HS-27A (cell line): ENCODE measurements around the gene NVL.
A peak's percentile ranks its signal among the peaks of the same experiment; 100 is the strongest.
"Not testable (repeated sequence)": the region's sequence is repeated elsewhere in the genome, so short reads cannot be mapped to it uniquely, and the experiment has no call there.

ENCODE experiments used
- DNase-seq: peaks from one replicate; pipeline ENCODE4 v3.0.0-alpha.2; 2012; ENCODE audit warnings: low read depth, missing footprints

The NVL gene

GRCh38 chr1:224234017-224234416, 96.0 kb downstream of the NVL start:
- no peak for DNase-seq

GRCh38 chr1:224226849-224227502, 103.0 kb downstream of the NVL start:
- no peak for DNase-seq

DNA sequence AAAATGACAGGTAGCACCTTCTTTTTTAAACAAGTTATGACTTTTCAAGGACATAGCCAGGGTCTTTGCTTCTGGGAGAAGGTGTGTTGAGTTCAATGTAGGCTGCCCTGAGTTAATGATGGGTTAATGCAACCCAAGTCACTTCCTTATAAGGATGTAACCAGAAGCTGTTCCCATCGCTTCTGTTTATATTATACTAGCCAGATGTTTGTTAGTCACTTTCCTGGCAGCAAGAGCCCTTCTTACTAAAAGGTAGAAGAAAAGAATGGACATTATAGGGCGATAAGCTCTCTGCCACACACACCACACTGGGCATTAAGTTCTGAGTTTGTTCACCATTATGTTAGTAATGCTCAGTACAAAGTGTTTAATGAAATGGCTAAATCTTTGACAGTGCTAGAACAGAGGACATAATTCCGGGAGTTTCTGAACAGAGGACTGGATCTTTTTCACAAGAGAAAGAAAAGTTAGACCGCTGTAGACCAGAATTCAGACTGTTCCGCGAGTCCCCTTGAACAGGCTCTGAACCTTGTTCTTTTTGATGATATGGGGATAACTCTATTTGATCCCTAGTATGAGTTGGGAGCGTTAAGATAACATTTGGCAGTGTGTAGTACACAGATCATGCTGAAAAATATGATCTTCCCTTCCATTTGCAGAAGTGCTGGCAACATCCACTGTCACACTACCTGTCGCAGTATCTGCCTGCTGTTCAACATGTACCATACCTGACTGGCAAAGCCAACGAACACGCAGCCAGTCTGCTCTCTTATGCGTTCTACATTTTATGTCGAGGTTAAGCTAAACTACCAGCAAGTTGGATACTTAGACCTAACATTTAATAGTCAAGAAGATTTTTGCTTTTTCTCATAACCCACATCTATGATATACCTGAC, 105.9 kb downstream of the NVL start:
- DNase-seq, result no peak

GRCh38 chr1:224219612-224220059, 110.3 kb downstream of the NVL start:
- DNase-seq, result no peak

DNA sequence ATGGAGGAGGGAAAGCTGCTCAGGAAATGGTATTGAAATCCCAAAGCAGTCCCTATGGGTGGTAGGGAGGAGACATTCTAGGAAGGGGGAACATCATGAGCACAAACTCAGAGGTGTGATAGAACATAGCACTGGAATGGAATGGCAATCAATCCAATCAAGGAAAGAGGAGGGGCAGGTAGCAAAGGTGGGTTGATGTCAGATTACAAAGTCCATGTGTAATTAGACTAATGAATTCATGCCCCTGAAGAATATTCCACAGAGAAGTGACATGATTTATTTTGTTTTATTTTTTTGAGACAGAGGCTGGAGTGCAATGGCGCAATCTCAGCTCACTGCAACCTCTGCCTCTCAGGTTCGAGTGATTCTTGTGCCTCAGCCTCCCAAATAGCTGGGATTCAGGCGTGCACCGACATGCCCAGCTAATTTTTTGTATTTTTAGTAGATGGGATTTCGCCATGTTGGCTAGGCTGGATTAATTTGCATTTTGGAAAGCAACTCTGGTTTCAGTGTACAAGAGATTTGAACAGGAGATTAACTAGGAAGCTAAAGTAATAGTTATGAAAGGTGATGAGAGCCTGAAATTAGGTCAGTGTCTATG, 110.9 kb downstream of the NVL start:
- DNase-seq, result no peak

GRCh38 chr1:224217655-224218623, 112.0 kb downstream of the NVL start:
- no peak for DNase-seq

DNA sequence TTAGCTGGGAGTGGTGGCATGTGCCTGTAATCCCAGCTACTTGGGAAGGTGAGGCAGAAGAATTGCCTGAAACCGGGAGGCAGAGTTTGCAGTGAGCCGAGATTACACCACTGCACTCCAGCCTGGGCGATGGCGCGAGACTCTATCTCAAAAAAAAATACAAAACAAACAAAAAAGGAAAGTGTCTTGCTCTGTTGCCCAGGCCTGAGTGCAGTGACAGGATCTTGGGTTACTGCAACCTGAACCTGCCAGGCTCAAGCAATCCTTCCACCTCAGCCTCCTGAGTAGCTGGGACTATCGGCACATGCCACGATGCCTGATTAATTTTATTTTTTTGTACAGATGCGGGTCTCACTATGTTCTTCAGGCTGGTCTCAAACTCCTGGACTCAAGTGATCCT, 113.6 kb downstream of the NVL start:
- no peak for DNase-seq

GRCh38 chr1:224213438-224214119, 116.4 kb downstream of the NVL start:
- DNase-seq, result no peak

DNA sequence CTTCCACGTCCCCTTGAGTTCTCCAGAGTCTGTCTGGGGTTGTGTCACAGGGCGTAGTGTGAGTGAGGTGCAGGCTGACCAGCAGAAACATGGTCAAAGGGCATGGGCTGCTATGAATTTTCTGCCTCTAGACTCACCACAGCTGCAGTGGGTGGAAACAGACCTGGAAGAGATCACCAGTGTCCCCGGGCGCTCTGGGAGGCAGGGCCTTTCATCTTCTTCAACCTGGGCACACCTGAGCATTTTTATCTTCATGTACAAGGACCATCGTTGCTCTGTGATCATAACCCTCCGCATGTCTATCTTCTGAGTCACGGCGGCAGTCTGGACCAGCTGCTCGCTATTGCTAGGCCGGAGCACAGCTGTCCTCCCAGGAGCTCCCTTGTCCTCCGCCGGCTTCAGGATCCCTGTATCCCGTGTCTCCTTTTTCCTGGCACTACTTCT, 117.3 kb downstream of the NVL start:
- DNase-seq, result no peak

DNA sequence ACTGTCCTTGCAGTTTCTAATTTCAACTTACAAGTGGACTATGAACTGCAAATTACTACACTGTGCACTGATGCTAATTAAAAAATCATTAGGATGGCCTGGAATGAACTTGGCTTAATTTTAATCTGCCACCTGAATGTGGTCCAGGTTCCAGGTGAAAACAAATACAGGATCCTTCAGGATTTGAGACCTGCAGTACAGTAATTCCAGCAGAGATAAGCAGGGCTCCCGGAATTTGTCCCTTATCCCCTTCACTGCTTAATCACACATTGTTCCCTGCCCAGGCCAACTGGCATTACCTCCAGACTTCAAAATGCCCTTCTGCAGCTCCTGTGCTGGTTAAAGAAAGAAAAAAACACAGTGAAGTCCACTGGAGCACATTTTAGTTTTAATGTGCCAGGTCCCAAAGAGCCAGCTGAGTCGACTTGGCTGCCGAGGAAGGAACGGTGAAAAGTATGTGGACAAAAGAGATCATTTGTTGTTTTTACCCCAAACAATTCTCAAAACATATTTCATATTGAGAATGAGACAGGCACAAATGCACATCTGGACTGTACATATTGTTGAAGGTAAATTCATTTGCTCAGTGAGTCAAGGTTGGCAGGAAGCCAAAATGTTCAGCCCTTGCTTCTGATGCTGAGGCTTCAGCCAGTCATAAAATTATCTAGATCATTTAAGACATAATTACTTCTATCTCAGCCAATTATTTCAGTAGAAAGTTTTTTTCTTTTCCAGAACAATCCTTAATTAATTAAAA, 118.6 kb downstream of the NVL start:
- no peak for DNase-seq

DNA sequence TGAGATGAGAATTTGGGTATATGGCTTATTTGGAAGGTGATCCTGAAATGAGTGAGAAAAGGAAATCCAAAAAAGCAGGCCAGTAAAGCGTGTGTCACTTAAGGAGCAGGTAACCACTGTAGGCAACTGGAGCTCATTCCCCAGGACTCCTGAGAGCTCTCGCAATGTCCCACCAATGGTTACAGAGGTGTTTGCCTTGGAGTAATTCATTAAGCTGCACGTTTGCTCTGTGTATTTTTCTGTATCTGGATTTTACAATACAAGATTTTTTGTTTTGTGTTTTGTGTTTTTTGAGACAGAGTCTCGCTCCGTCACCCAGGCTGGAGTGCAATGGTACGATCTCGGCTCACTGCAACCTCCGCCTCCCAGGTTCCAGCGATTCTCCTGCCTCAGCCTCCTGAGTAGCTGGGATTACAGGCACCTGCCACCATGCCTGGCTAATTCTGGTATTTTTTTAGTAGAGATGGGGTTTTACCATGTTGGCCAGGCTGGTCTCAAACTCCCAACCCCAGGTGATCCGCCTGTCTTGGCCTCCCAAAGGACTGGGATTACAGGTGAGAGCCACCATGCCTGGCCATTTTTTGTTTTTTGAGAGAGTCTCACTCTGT, 123.9 kb downstream of the NVL start:
- DNase-seq, result not testable (repeated sequence)

DNA sequence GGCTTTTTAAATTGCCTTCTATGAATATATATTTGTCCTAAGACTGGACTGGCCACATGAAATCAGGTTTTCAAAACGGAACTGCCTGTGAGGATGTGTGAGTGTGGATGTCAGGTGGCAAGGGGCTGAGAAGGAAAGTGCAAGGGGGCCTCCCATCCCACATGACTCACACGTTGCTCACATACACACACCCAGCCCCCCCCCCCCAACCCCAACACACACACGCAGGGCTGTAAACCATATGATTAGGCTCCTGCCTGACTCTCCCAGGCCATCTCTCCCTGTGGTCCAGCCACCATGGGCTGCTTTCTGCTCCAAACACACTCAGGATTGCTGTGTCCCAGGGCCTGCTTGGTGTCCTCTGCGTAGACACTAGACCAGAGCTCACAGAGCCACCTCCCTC, 124.5 kb downstream of the NVL start:
- DNase-seq, result peak; percentile 45

DNA sequence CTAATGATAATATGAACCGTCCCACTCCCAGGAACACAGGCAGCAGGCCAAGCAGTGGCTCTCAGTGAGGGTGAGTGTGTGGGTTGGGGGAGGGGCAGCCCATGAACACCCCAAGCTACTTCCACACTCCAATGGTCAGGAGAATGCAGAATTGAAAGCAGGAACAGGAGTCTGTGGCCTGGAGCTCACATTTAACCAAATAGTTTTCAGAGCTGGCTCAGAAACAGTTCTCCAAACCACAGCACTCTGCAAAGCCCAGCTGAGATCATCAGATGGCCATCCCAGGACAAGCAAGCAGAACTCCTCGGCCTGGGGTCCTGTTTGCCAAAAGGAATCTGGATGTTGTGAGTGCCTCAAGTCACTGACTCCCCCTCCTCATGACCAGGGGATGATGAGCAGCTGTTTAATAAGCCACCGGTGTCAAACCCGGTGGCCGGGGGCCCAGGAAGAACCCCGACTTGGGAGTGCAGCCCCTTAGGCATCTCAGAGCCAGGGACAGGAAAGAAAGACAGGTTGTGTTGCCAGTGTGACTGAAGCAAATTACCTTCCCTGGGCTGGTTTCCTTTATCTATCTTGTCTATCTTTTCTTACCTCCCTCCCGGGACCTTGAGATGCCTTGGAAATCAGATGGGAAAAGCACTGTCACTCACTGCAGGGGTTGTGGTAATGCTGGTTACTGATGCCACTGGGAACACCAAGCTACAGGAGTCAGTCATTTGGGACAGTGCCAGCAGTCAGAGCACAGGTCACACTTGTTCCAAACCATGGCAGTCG, 126.5 kb downstream of the NVL start:
- no peak for DNase-seq

DNA sequence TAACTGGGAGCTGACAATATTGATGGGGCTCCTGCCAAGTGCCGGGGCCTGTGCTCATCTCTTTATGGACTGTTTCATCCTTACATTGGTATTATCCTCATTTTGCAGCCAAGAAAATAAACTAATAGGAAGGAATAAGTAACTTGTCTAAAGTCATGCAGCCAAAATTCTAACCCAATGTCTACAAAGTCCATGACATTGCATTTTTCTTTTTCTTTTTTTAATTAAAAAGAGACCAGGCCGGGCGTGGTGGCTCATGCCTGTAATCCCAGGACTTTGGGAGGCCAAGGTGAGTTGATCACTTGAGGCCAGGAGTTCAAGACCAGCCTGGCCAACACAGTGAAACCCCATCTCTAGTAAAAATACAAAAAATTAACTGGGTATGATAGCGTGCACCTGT, 128.1 kb downstream of the NVL start:
- DNase-seq, result no peak

GRCh38 chr1:224201383-224201782, 128.6 kb downstream of the NVL start:
- DNase-seq, result no peak

GRCh38 chr1:224199679-224200078, 130.3 kb downstream of the NVL start:
- no peak for DNase-seq

- no peak for DNase-seq
Observed at GRCh38 chr1:224198572-224198971, 131.4 kb downstream of the NVL start.

DNA sequence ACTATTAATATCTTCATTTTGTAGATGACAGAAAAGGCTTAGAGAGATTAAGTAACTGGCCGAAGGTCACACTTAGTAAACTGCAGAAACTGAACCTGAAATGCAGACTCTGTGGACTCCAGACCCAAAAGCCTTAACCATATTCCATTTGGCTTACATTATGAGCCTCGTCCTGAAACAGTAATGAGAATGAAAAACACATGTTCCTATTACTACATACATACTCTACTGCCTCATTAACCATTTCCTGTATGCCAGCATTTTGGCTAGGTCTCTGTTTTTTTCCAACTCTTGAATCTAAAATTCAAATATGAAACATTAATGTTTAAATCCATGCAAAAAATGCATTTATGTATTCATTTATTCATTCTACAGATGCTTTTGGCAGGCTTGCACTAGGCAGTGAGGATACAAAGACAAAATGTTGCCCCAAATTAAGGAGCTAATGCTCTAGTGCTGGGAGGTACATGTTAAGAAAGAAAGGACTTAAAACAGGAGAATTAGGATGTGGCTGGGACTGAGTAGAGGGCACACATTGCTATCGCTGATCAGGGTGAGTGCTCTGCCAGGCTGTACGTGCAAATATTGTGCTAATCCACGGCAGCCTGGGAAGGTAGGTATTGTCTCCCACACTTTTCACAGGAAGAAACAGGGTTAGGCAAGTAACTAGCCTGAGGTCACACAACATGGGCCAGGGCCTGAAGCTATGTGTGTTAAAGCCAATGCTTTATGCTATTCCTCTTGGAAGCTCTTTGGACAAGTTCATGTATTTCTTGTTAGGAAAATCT, 133.0 kb downstream of the NVL start:
- DNase-seq, result no peak
